Fibroblast of skin of left quadriceps (primary cell): ENCODE measurements around the gene LRRC59.

Experiments used
- DNase-seq, 2 experiments: peaks; one replicate each; pipeline ENCODE4 v3.0.0-alpha.2; 2013; ENCODE audit warnings: low read depth in 2 of 2

The LRRC59 gene

DNA sequence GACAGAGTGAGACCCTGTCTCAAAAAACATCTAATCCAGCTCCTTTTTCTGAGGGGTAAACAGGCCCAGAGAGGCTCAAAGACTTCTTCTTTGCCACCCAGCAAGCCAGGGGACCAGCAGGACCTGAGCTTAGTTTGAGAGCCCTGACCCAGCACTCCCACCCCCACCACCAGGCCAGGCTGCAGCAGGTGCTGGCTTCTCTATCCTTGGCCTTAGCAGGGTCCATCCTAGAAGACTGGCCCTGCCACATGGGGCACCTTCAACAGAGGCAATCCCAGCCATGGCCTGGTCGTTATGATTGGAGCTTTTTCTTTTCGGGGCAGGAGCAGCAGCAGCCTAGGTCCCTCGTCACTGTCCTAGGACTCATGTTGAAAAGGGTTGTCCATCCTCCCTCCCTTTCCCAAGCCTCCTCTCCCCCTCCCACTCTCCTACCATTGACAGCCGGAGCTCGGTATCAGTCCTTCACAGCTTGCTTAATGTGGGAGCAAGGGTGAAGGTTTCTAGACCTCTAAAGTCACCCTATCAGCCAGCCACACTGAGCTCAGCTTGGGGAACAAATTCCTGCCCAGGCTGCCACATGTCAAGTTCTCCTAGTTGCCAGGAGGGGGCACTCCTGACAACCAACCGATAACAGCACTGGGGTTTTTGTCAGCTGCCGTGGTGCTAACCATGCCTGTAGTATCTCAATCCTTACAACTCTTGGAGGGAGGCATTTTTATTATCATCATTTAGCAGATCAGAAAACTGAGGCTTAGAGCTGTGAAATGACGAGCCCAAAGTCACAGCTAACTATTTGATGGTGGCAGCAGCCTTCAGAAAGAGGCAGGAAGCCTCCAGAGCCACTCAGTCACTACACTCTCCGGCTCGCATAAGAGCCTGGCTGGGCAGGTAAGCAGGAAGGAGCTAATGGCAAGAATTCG is 35.5 kb downstream of the LRRC59 start:
- DNase-seq: no peak

- DNase-seq: no peak
Observed at GRCh38 chr17:50360486-50361115, 36.7 kb downstream of the LRRC59 start.

GRCh38 chr17:50359998-50360461 is 37.3 kb downstream of the LRRC59 start:
- DNase-seq: no peak

DNA sequence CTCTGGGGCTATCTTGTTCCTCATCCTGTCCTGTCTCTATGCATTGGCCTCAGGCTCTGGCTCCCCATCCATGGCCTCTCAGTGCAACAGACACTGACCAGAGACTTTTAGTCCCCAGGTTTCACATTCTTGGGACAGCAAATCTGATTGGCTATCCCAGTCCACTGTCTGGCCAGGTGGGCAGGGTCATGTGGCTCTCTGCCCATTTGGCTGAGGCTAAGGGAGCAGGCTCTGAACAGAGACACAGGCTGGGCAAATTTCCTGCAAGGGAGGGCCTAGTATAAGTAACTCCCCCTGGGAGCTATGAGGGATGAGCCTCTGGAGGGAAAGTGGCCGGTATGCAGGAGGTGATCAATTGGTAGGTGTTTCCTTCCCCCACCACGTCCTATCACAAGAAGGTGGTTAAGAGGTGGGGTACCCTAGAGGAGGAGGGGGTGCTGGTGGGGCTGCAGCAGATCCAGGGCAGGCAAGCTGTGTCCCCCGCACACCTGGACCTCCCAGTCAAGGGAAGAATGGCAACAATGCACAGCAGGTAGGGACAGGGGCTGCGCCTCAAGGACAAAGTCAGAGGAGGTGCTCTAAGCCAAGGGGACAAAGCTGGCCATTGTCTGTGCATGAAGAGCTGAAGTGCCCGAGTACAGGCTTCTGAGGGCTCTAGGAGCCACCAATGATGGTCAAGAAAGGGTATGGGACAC is 38.2 kb downstream of the LRRC59 start:
- DNase-seq: no peak

DNA sequence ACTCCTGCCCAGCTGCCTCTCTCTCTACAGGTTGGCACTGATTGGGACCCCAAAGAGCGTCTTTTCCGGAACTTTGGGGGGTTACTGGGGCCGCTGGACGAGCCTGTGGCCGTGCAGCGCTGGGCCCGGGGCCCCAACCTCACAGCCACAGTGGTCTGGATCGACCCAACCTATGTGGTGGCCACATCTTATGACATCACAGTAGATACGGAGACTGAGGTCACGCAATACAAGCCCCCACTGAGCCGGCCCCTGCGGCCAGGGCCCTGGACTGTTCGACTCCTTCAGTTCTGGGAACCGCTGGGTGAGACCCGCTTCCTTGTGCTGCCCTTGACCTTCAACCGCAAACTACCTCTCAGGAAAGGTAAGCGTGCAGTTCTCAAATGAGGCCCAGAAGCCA is 39.1 kb downstream of the LRRC59 start:
- no peak for DNase-seq

GRCh38 chr17:50356892-50357510 is 40.3 kb downstream of the LRRC59 start:
- no peak for DNase-seq

DNA sequence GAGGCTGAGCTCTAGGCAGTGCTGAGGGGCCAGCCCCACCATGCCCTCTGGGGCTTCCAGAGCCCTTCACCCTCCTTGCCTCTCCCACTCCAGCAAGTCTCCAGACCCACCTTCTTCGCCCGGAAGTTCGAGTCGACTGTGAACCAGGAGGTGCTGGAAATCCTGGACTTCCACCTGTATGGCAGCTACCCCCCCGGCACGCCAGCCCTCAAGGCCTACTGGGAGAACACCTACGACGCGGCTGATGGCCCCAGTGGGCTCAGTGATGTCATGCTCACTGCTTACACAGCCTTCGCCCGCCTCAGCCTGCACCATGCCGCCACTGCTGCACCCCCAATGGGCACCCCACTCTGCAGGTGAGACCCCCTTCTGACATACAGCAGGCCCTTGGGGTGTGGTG is 40.9 kb downstream of the LRRC59 start:
- DNase-seq: no peak

GRCh38 chr17:50355701-50356341 is 41.5 kb downstream of the LRRC59 start:
- no peak for DNase-seq

- no peak for DNase-seq
Observed at GRCh38 chr17:50355336-50355700, 42.0 kb downstream of the LRRC59 start.

GRCh38 chr17:50354776-50355175 is 42.5 kb downstream of the LRRC59 start:
- no peak for DNase-seq

DNA sequence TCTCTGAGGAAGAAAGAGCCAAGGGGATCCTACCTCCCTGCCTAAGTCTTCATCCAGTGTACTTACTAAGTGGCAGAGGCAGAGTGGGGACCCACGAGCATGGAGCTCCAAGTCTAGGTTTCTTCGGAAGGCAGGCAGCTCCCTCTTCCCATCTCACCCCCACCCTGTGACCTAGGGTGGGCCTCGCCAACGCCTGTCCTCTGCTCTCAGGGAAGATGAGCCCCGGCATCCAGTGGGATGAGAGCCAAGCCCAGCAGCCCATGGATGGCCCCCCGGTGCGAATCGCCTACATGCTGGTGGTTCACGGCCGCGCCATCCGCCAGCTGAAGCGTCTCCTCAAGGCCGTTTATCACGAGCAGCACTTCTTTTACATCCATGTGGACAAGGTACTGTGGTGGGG is 43.1 kb downstream of the LRRC59 start:
- no peak for DNase-seq

- DNase-seq: no peak
Observed at GRCh38 chr17:50353600-50354195, 43.6 kb downstream of the LRRC59 start.

- DNase-seq: no peak
Observed at GRCh38 chr17:50352693-50353599, 44.4 kb downstream of the LRRC59 start.

DNA sequence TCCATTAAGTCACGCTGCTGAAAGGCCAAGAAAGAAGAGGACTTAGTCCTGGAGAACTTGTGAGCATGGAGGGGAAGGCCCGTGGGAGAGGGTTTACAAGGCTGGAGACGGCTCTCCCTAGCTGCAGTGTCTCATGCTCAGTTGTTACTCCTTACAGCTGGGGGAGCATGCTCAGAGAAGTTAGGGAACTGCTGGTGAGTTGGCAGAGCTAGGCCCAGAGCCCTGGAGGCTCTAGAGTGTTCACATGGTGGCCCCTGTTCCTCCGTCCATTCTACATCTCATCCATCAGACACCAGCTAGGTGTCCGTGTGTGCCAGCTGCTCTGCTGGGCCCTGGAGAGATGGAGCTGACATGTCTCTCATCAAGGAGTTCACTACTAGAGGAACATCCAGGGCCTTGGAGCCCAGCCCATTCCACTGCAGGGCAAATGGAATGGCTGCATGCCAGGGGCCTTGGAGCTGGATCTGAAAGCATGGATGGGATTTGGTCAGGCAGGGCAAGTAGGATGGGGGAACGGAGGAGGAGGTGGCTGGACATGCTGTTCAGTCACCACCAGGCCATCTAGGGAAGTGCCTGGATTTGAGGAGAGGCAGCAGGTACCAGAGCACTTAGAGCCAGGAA is 45.1 kb downstream of the LRRC59 start:
- no peak for DNase-seq

- DNase-seq: no peak
Observed at GRCh38 chr17:50350733-50351132, 46.6 kb downstream of the LRRC59 start.

DNA sequence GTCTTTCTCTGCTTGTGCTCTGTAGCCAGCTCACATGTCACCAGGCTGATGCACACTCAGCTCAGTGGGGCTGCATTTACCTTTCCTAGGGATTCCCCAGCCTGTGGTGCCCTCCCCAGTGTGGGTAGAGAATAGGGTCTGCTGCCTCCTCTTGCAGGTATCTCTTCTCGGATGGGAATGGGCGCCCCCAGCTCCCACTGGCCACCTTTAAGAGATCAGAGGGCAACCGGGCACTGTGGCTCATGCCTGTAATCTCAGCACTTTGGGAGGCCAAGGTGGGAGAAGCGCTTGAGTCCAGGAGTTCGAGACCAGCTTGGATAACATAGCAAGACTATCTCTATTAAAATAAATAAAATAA is 48.1 kb downstream of the LRRC59 start:
- DNase-seq: no peak

DNA sequence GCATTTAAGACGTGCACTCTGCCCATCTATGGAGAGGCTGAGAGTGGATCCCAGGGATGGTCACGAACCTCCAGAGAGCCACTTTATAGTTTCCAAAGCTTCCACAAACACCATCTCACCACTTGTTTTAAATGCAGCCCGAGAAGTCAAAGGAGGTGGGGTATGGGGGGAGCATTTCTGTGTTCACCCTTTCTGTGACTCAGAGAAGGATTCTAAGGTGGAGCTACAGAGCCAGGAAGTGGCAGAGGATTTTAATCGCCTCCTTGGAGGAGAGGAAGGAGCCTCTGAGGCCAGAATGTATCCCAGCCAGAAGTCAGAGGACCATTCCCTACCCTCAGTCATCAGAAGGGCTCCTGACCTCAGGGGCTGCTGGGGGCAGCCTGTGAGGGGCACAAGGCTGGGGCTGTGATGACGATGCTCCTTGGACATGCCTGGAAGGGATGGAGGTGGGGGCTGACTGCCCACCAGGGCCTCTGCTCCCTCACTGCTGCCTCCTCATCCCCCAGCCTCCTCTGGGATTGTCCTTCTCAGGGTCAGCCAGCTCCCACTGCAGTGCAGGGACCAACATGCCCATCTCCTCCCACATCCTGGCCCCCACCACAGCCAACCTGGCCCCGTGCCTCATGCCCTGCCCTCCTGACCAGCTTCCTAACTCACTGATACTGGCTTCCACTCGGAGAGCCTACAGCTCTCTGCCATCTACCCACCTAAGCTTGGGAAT is 48.6 kb downstream of the LRRC59 start:
- no peak for DNase-seq

DNA sequence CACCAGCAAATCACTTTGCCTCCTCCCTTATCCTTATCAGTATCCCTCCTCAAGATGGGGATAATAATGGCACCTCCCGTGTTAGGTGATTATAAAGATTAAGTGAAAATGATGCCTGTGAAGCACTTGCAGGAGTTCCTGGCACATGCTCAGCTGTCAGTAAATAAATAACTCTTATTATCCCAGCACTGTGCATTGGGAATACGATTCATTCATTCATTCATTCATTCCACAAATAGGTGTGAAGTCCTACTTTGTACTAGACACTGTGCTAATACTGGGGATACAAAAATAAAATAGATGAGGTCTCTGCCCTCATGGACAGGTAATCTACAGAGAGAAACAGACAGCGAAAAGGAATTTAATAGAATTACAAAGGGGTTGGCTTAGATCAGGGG is 49.4 kb downstream of the LRRC59 start:
- no peak for DNase-seq
